HG02840 (cell line): Measurements from ENCODE around the gene SEMA5A.

Experiments used
- ATAC-seq: cut with Tn5 transposase; IDR thresholded peaks from one replicate; pipeline ENCODE4 v1.9.1; 2021; ENCODE audit warnings: mild to moderate bottlenecking, moderate library complexity, moderate number of reproducible peaks; ENCODE audit not compliant: unreplicated experiment, low FRiP score

Gene SEMA5A

GRCh38 chr5:9445826-9446388 lies 100.0 kb downstream of the SEMA5A start:
- no peak for ATAC-seq

GRCh38 chr5:9444346-9444745 lies 101.5 kb downstream of the SEMA5A start:
- ATAC-seq: no peak

GRCh38 chr5:9441610-9442009 lies 104.3 kb downstream of the SEMA5A start:
- ATAC-seq: no peak

GRCh38 chr5:9440517-9440916 lies 105.4 kb downstream of the SEMA5A start:
- ATAC-seq: no peak

GRCh38 chr5:9439531-9440292 lies 106.2 kb downstream of the SEMA5A start:
- ATAC-seq: no peak

- no peak for ATAC-seq
Measured at GRCh38 chr5:9438596-9439354, 107.1 kb downstream of the SEMA5A start.

GRCh38 chr5:9437741-9438240 lies 108.1 kb downstream of the SEMA5A start:
- ATAC-seq: no peak

- ATAC-seq: no peak
Measured at GRCh38 chr5:9431496-9432258, 114.2 kb downstream of the SEMA5A start.

- no peak for ATAC-seq
Measured at GRCh38 chr5:9431151-9431495, 114.8 kb downstream of the SEMA5A start.

GRCh38 chr5:9430306-9430705 lies 115.6 kb downstream of the SEMA5A start:
- no peak for ATAC-seq

GRCh38 chr5:9429691-9430215 lies 116.1 kb downstream of the SEMA5A start:
- no peak for ATAC-seq

GRCh38 chr5:9428272-9428671 lies 117.6 kb downstream of the SEMA5A start:
- ATAC-seq: no peak

GRCh38 chr5:9425710-9426109 lies 120.2 kb downstream of the SEMA5A start:
- no peak for ATAC-seq

- ATAC-seq: no peak
Measured at GRCh38 chr5:9423571-9423970, 122.3 kb downstream of the SEMA5A start.

GRCh38 chr5:9421884-9422283 lies 124.0 kb downstream of the SEMA5A start:
- no peak for ATAC-seq

- no peak for ATAC-seq
Measured at GRCh38 chr5:9419794-9420193, 126.1 kb downstream of the SEMA5A start.

- no peak for ATAC-seq
Measured at GRCh38 chr5:9415566-9415965, 130.3 kb downstream of the SEMA5A start.

GRCh38 chr5:9415091-9415490 lies 130.8 kb downstream of the SEMA5A start:
- no peak for ATAC-seq

- ATAC-seq: no peak
Measured at GRCh38 chr5:9411142-9411541, 134.7 kb downstream of the SEMA5A start.

GRCh38 chr5:9409413-9409960 lies 136.4 kb downstream of the SEMA5A start:
- no peak for ATAC-seq
